HTERT RPE-1 (cell line): ENCODE data around the gene GATD1.

Experiments used
- in situ Hi-C: fragments of 300-500 bp; cut with MboI; formaldehyde crosslinking; loops from 4 replicates; pipeline ENCODE4 v1.14.3; 2020; ENCODE audit warnings: low sequenced_read_pairs

GATD1 gene, protein sequence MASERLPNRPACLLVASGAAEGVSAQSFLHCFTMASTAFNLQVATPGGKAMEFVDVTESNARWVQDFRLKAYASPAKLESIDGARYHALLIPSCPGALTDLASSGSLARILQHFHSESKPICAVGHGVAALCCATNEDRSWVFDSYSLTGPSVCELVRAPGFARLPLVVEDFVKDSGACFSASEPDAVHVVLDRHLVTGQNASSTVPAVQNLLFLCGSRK

GRCh38 chr11:777288-778255 is at the start of gene GATD1:
TSS of gene GATD1 (minus strand) at chr11:777487. CDS start at chr11:777462, 25 bp downstream.
- in situ Hi-C loops: no loop called here

DNA sequence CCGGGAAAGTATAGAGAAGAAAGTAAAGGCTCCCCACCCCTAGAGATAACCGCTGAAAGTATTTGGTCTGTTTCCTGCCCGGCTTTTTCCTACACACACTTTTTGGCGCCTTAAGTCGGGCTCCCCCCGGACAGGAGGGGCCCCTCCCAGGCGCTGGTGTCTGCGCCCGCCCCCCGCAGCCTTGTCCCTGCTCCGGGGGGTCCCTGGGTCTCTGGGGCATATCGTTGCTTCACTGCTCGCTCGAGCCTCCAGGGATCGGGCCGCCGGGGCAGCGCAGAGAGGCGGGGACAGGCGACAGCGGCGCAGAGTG is 49.5 kb upstream of the GATD1 start:
- in situ Hi-C loops: no loop called here

GRCh38 chr11:826227-826621 is 48.9 kb upstream of the GATD1 start:
- in situ Hi-C loops: no loop called here

DNA sequence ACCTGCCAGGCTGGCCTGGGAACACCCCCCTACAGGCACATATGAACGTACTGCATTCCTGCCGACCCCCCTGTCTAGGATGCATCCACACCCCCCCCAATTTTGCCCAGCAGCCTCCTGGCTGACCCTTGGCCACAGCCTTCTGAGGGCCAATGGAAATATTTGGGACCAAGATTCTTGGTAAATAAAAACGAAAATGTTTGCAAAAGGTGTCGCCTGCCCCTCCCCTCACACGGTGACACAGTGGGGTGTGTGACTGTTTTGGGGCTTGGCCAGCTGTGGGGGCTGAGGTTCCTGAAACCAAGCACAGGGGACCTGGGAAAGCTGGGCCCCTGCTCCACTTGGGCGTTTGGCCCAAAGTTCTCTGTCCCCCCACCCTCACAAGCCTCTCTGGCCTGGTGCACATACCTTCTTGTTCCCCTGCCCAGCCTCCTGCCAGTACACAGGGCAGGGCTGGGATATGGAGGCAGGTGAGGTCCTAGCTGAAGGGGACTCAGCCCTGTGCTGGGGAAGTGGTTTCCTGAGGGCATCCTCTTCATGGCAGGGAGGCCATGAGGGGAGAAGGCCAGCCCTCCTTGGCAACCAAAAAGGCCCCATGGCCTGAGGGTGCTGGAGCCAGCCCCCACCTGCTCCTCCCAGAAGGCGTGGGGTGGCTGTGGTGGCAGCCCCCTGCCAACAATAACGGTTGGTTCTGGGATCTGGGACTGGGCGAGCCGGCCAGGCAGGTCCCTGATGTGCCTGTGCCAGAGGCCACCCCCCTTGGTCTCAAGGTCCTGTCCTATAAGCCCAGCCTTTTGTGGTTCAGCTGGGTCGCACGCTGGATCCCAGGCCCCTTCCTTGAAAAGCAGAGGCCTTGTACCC is 48.3 kb upstream of the GATD1 start:
- in situ Hi-C loops: no loop called here

GRCh38 chr11:824942-825341 is 47.7 kb upstream of the GATD1 start:
- in situ Hi-C loops: no loop called here

DNA sequence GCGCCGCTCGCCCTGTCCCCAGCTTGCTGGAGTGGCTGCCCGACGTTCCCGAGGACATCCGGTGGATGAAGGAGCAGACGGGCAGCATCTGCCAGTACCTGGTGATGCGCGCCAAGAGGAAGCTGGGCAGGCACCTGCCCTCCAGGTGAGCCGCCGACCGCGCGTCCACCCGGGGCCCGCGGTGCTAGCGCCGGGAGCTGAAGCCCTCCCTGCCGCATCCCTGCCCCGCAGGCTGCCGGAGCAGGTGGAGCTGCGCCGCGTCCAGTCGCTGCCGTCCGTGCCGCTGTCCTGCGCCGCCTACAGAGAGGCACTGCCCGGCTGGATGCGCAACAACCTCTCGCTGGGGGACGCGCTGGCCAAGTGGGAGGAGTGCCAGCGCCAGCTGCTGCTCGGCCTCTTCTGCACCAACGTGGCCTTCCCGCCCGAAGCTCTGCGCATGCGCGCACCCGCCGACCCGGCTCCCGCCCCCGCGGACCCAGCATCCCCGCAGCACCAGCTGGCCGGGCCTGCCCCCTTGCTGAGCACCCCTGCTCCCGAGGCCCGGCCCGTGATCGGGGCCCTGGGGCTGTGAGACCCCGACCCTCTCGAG is 47.1 kb upstream of the GATD1 start:
- in situ Hi-C loops: no loop called here

DNA sequence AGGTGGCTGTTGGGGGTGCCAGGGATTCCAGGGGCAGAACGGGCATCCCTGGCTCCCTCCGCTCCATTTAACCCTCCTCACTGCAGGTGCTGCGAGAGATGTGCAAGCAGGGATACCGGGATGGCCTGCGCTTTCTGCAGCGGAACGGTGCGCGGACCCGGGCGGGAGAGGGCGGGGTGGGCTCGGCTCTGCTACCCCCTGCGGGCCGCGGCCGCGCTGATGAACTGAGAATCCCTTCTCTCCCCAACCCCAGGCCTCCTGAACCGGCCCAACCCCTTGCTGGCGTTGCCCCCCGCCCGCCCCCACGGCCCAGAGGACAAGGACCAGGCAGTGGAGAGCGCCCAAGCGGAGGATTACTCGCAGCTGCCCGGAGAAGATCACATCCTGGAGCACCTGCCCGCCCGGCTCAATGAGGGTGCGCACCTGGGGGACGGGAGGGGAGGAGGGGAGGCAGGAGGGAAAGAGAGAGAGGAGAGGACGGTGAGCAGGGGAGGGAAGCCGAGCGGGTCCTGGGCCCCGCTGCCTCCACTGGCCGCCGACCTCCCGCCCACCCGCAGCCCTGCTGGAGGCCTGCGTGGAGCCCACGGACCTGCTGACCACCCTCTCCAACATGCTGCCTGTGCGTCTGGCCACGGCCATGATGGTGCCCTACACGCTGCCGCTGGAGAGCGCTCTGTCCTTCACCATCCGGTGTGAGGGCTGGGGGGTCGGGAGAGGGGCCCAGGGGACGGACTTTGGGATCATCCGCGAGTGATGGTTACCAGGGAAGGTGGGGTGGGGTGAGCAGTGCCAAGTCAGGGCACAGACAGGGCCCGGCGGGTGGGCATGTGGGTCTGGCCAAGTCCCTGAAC is 46.4 kb upstream of the GATD1 start:
- in situ Hi-C loops: no loop called here

DNA sequence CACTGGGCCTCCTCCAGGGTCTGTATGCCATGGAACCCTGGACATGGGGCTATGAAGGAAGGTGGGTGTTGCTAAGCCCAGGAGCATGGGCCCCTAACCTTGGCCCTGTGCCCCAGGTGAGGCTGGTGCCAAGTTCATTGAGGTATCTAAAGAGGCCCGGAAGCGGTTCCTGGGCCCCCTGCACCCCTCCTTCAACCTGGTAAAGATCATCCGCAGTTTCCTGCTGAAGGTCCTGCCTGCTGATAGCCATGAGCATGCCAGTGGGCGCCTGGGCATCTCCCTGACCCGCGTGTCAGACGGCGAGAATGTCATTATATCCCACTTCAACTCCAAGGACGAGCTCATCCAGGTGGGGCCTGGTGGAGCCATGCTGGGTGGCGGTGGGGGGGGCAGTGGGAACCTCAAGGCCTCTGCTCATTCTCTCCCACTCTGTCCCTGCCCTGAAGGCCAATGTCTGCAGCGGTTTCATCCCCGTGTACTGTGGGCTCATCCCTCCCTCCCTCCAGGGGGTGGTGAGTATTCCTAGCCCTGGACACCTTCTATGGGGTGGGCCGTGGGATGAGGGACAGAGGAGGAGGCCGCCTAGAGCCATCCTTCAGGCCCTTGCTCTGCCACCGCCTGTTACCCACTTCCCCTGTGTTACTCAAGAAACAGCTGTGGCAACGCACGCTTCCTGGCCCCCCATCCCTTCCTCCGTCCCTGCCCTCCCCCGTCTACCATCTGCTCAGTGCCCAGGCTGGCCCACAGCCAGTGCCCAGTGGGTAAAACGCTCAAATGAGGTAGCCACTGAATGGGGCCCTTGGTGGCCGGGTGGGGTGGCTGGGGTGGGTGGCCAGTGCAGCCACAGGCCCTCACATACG is 44.5 kb upstream of the GATD1 start:
- in situ Hi-C loops: no loop called here

DNA sequence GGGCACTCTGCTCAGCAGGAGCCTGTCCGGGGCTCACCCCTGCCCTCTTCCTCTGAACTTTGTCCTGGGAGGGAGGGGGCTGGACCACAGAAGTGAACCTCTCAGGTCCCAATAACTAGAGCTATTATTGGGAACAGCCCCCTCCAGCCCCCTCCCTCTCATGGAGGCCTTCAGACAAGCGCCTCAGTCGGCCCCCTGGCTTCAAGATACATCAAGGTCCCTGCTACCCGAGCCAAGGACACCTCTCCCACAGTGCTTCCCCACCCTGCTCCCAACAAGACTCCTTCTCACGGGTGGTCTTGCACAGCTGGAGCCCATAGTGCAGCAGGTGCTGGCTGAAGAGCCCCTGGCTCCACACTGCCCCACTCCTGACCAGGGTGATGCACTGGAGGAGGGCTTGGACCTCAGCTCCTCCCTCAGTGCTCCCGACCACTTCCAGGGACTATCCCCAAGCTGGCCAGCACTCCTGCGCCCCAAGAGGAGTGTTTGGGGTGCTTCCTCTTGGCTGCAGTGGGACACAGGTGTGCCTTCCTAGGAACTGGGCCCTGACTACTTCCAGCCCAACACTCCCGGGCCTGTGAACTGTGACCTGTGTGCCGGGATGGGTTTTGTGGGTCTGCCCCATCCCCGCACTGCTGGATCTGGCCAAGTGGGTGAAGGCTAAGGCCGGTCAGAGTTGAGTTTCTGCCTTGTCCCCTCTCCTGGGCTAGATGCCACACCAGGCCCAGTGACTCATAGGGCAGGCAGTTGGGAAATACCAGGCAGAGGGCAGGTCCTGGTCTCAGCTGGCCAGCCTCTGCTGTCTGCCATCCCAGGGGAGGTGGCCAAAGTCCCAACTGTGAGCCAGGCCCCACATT is 43.6 kb upstream of the GATD1 start:
- in situ Hi-C loops: no loop called here

GRCh38 chr11:819943-820649 is 42.8 kb upstream of the GATD1 start:
- in situ Hi-C loops: no loop called here

DNA sequence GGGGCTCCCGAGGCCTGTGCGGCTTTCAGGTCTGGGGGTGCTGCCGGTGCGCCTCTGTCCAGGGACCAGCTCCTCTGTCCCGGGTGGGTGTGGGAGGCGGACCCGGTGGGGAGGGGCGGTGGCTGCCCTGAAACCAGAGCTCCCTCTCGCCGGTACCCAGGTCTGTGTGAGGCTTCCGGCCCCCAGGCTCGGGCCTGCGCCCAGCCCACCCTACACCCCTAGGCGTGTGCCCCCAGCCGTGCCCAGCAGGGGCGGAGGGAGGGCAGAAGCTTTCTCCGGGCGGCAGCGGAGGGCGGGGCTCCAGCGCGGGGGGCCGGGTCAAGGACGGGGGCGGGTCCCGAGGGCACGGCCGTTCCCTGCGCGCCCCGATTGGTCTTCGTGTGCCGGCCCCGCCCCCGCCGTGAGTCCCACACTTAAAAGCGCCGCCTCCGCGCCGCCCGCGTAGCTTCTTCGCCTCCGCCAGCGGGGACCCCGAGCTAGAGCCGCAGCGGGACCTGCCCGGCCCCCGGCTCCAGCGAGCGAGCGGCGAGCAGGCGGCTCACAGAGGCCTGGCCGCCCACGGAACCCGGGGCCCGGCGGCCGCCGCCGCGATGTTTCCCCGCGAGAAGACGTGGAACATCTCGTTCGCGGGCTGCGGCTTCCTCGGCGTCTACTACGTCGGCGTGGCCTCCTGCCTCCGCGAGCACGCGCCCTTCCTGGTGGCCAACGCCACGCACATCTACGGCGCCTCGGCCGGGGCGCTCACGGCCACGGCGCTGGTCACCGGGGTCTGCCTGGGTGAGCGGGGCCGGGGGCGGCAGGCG is 42.0 kb upstream of the GATD1 start:
- in situ Hi-C loops: no loop called here

GRCh38 chr11:818396-819128 is 41.3 kb upstream of the GATD1 start, which contains the start of gene PNPLA2:
TSS of gene PNPLA2 (plus strand) at chr11:818914. CDS start at chr11:819719, 805 bp downstream.
- in situ Hi-C loops: no loop called here

GRCh38 chr11:816433-816779 is 39.1 kb upstream of the GATD1 start:
- in situ Hi-C loops: no loop called here

GRCh38 chr11:815675-816432 is 38.6 kb upstream of the GATD1 start:
- in situ Hi-C loops: no loop called here

DNA sequence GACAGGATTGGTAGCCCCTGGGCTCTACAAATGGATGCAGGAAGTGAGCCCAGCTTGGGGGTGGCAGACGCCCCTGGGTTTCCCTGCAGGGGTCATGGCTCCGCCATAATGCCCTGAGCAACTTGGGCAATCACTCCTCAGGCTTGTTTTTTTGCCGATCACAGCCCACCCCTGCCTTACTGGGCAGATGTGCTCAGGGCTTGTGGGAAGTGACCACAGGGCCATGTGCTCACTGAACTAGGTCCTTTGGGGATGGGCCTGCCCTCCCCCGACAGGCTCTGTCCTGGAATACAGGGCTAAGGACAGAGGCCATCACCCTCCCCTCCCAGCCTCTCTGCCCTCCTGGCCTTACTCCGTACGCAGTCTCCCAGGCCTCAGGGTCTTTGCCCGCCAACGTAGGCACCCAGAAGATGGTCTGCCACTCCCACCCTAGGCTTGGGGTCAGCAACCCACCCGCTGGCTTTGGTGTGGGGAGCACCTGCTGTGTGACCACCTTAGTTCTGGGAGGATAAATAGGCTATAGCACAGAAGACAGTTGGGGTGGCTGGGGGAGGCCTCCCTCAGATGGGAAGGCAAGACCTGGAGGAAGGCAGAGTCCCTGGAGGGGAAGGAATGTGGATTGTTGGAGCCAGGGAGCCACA is 36.3 kb upstream of the GATD1 start:
- in situ Hi-C loops: no loop called here
